ENCODE results near the gene SOX30.

The SOX30 gene

DNA sequence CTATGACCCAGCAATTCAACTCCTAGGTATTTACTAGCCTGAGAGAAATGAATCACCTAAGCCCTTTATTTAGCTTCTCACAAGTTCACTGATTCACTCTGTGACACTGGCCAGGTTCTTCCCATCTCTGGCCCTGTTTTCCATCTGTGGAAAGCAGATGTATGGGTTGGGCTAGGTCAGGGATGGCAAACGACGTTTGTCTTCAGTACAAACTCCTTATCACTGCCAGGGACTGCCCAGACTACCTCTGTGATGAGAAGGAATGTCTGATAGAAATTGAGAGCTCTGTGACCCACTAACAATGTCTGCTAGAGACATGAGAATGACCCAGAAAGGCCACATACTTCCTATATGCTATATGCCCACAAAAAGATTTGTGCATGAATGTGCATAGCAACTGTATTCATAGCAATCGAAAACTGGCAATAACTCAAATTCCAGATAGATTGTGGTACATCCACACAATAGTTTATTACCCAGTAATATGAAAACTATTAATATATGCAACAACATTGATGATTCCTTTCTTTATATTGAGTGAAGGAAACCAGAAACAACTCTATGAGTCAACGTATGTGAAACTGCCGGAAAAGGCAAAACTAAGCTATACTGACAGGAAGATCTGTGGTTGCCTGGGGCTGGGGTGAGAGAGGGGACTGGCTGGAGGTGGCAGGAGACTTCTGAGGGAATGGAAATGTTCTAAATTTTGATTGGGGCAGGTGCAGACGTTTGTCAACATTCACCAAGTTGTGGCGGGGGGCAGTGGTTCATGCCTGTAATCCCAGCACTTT lies 44.7 kb downstream of the SOX30 start:
- no peak for DNase-seq (ENCODE audit: low spot score)

GRCh38 chr5:157606046-157606445 lies 46.2 kb downstream of the SOX30 start:
- no peak for DNase-seq (ENCODE audit: low spot score)

GRCh38 chr5:157603333-157604190 lies 48.7 kb downstream of the SOX30 start:
- DNase-seq (ENCODE audit: low spot score), result peak; percentile 74

- no peak for DNase-seq (ENCODE audit: low spot score)
Observed at GRCh38 chr5:157602505-157602904, 49.7 kb downstream of the SOX30 start.

GRCh38 chr5:157600252-157600651 lies 52.0 kb downstream of the SOX30 start:
- DNase-seq (ENCODE audit: low spot score), result no peak

DNA sequence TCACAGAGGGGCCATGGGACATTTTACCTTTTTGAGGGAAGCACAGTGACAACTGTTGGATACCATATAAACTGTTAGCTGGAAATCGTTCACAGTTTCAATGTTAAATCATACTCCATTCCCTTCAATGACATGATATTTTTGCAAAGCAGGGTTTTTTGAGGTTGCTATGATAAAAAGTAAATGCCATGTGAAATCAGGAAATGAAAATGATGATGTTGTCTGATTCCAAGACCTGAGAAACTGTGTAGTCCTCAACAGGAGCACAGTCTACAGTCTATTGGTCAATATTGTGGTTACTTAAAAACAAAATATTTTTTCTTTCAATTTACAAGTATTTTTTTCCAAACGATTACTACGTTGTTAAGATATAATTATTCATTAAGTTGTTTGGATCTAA lies 52.7 kb downstream of the SOX30 start:
- no peak for DNase-seq (ENCODE audit: low spot score)

DNA sequence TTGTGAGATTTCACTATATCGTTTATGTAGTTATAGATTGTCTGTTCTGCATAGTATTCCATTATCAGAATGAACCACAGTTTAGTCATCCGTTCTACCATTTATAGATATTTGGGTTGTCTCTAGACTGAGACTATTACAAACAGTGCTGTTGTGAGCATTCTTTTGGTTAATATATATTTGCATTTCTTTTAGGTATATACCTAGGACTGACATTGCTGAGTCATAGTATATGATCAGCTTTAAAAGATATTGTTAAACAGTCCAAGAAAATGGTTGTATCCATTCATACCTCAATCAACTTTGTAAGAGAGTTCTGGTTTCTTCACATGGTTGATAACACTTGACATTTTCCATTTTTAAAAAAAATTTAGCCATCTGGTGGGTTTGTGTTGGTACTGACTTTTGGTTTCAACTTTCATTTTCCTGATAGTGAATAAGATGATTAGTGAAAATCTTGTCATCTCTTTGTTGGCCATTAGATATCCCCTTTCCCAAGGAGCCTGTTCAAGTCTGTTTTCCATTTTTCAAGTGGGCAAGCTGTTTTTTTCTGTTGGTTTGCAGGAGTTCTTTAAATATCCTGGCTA lies 53.8 kb downstream of the SOX30 start:
- no peak for DNase-seq (ENCODE audit: low spot score)

DNA sequence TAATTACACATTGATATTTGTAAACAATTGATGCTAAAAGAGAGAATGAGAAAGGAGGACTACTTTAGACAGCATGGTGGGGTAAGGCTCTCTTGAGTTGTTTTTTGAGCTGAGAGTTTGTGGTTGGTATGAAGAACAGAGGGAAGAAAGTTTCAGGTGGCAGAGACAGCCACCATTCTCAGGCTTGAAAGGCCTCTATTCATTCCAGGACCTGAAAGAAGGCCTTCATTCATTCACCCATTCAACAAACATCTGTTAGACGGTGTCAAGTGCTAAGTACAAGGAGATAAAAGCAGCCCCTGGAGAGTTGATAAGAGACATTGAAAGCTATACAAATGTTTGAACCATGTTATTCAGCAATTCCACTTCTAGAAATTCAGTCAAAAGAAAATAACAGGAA lies 55.0 kb downstream of the SOX30 start:
- no peak for DNase-seq (ENCODE audit: low spot score)

DNA sequence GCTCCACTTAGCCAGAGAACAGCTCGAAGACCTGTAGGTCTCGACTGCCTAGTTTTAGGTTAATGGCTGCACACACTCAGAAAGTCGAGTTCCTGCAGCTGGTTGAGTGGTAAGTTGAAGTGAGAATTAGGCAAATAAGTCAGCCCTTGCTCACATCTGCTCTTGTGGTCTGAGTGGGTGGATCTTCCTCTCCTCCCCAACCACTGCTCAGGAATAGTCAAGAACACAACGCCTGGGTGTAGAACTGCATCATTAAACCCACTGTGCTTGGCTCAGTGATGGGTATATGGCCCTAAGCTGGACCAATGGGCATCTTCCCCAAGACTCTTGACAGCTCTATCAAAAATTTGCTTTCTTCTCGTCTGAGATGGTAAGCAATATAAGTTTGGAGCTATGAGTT lies 55.8 kb downstream of the SOX30 start:
- DNase-seq (ENCODE audit: low spot score), result no peak

GRCh38 chr5:157594675-157595459 lies 57.4 kb downstream of the SOX30 start:
- no peak for DNase-seq (ENCODE audit: low spot score)

GRCh38 chr5:157594257-157594656 lies 58.0 kb downstream of the SOX30 start:
- no peak for DNase-seq (ENCODE audit: low spot score)

DNA sequence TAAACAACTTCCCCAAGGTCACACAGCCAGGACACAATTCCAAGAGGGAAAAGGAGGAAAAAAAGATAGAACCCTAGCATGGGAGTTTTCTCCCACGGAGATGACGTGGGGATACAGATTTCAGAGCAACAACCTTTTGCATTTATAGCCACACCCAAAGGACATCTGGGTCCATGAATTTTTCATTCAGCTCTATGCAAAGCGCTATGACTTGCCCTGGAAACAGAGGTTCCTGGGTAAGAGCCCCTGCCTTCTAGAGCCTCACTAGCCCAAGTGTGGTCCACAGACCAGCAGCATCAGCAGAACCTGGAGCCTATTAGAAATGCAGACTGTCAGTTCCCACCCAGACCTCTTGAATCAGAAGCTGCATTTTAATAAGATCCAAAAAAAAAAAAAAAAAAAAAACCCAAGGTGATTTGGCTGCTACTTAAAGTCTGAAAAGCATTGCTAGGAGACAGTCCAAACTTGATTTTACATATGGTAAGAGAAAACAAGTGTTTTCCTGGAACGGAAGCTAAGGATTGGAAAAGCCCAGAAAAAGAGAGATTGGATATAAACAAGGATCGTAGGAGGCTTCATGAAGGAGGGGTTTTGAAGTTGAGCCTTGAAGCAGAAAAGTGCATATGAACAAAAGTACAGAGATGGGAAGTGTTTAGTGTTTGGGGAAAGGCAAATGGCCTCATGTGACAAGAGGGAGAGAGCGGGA lies 59.0 kb downstream of the SOX30 start:
- no peak for DNase-seq (ENCODE audit: low spot score)

GRCh38 chr5:157592594-157592993 lies 59.6 kb downstream of the SOX30 start:
- peak; percentile 82 for DNase-seq (ENCODE audit: low spot score)

- no peak for DNase-seq (ENCODE audit: low spot score)
Observed at GRCh38 chr5:157590478-157590877, 61.8 kb downstream of the SOX30 start.

DNA sequence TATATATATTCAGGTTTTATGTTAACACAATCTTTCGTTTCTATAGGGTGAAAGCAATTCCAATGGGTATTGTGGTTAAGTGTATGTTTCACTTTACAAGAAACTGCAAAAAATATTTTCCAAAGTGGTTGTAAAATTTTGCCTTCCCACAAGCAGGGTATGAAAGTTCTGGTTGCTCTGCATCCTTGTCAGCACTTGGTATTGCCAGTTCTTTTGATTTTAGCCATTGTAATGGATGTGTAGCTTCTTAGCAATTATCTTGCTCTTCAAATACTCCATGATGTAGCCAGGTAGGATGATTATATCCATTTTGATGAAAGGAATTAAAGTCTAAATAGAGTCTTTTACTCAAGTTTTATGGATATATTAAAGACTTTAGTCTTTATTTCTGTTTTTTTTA lies 67.6 kb downstream of the SOX30 start:
- no peak for DNase-seq (ENCODE audit: low spot score)

DNA sequence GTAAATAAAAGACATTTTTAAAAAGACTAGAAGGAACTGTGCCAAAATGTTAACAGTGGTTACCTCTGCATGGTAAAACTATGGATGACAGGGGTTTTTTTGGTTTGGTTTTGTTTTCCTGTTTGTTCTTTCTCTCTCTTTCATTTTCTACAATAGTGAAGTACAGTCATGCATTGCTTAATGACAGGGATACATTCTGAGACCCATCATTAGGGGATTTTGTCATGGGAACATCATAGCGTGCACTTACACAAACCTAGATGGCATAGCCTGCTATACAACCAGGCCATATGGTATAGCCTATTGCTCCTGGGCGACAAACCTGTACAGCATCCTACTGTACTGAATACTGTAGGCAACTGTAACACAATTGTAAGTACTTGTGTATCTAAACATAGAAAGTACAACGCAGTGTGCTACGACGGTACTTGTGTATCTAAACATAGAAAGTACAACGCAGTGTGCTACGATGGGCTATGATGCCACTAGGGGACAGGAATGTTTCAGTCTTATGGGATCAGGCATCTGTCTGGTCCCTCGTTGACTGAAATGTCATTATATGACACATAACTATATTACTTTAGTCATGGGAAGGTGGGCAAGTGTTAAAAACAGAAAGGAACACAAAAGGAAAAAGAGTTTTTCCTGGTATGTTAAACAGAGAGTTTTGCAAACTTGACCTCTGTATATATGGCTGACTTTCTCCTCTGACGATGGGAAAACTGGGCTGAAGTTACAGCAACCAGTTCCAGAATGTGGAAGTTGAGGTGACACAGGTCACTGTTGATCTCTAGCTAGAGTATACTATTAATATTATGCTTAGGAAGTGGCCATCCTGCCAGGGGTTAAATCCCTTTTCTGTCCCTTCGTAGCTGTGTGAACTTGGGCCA lies 69.3 kb downstream of the SOX30 start:
- DNase-seq (ENCODE audit: low spot score), result no peak

- DNase-seq (ENCODE audit: low spot score), result no peak
Observed at GRCh38 chr5:157581901-157582300, 70.3 kb downstream of the SOX30 start.

DNA sequence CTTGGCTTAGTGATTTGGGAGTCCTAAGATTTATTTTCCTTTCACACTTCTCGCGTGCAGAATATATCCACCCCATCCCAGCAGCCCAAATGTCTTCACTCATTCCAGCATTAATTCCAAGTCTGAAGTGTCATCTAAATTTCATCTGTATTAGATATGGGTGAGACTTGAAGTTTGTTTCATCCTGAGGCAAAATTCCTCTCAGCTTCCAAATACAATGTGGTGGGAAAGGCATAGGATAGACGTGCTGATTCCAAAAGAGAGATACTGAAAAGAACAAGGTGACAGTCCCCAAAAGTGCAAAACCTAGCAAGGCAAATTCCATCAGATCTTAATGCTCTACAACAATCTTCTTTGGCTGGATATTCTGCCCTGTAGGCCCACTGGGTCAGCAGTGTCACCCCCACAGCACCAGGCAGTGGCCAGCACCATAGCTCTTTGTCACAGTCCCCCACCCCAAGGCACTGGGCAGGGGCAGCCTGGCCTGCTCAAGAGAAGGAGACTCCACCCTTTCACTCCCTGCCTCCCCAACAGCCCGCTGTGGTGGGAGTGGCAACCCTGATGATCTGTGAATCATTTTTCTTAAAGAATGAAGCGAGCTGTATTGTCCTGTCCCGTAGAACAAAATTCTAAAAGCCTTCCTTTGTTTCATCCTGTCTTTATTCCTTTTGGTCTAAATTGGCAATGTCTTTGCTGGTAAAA lies 74.0 kb downstream of the SOX30 start:
- no peak for DNase-seq (ENCODE audit: low spot score)

GRCh38 chr5:157576678-157577077 lies 75.6 kb downstream of the SOX30 start:
- DNase-seq (ENCODE audit: low spot score), result no peak
